SK-N-SH (cell line): ENCODE measurements around the gene GALNTL6. TPM values are rescaled to one million over a fixed set of nuclear protein-coding genes. Genes with fewer than 3 reads are reported as not detected.

Experiments used
- CTCF ChIA-PET: fragments of 300-600, 350-600 bp; formaldehyde crosslinking; extraction: SDS; loops from one replicate; lab custom pipeline; 2021; lab: Yijun Ruan, JAX
- POLR2A ChIA-PET: fragments of 350-600 bp; sonication (Branson Sonifier 250); formaldehyde crosslinking; extraction: SDS; loops from one replicate; lab custom pipeline; 2020; ENCODE audit warnings: antibody characterized with exemption, inconsistent platforms; lab: Yijun Ruan, JAX
- DNase-seq: peaks from one replicate; pipeline ENCODE4 v3.0.0; 2012
- H2AFZ ChIP-seq: fragments of 200-600 bp; sonication (generic); 2 replicates; pipeline ENCODE4 v1.8.1; 2016; ENCODE audit warnings: antibody characterized with exemption, mild to moderate bottlenecking, low read depth
- H3F3A ChIP-seq: fragments of 200-600 bp; sonication (generic); replicated peaks from 2 replicates; pipeline ENCODE3; 2016; ENCODE audit warnings: antibody characterized with exemption, mild to moderate bottlenecking; ENCODE audit not compliant: insufficient read depth
- H3K27ac ChIP-seq, 2 experiments: fragments of 200-500 bp in 1 of 2; fragments of 200-600 bp in 1 of 2; sonication (Bioruptor generic) in 1 of 2; sonication (generic), shearing (Covaris generic) in 1 of 2; 2 replicates each; pipeline versions ENCODE4 v1.5.1 to v1.6.1; 2014 to 2016; ENCODE audit warnings: low read depth in 2 of 2, inconsistent platforms in 1 of 2, low read length in 1 of 2, mild to moderate bottlenecking in 1 of 2, mixed read lengths in 1 of 2
- H3K27me3 ChIP-seq: fragments of 200-600 bp; sonication (generic), shearing (Covaris generic); 2 replicates; pipeline ENCODE4 v1.6.1; 2016; ENCODE audit warnings: mixed run types; ENCODE audit not compliant: insufficient read depth
- H3K36me3 ChIP-seq, 2 experiments: fragments of 200-500 bp in 1 of 2; fragments of 200-600 bp in 1 of 2; sonication (Bioruptor generic) in 1 of 2; sonication (generic) in 1 of 2; replicated peaks in 1 of 2; 2 replicates each; pipeline versions ENCODE3 to v1.5.1; 2014 to 2016; ENCODE audit warnings: low read length in 1 of 2, mild to moderate bottlenecking in 1 of 2; ENCODE audit not compliant: insufficient read depth in 2 of 2, control insufficient read depth in 1 of 2
- H3K4me1 ChIP-seq, 2 experiments: fragments of 200-500 bp in 1 of 2; fragments of 200-600 bp in 1 of 2; sonication (Bioruptor generic) in 1 of 2; sonication (generic), shearing (Covaris generic) in 1 of 2; 2 replicates each; pipeline versions ENCODE4 v1.5.1 to v1.6.1; 2014 to 2016; ENCODE audit warnings: low read depth in 1 of 2, low read length in 1 of 2, mixed run types in 1 of 2; ENCODE audit not compliant: insufficient read depth in 2 of 2, control insufficient read depth in 1 of 2
- H3K4me2 ChIP-seq: fragments of 200-600 bp; sonication (generic), shearing (Covaris generic); 2 replicates; pipeline ENCODE4 v1.6.1; 2017; ENCODE audit warnings: mixed run types
- H3K4me3 ChIP-seq, 2 experiments: fragments of 200-500 bp in 1 of 2; fragments of 200-600 bp in 1 of 2; sonication (Bioruptor generic) in 1 of 2; sonication (generic), shearing (Covaris generic) in 1 of 2; 2 replicates each; pipeline versions ENCODE4 v1.5.1 to v1.8.1; 2014 to 2016; ENCODE audit warnings: low read depth in 2 of 2, inconsistent platforms in 1 of 2, low read length in 1 of 2, mild to moderate bottlenecking in 1 of 2, mixed read lengths in 1 of 2, moderate library complexity in 1 of 2
- H3K79me2 ChIP-seq: fragments of 200-600 bp; sonication (generic); 2 replicates; pipeline ENCODE4 v1.8.1; 2017; ENCODE audit warnings: mild to moderate bottlenecking; ENCODE audit not compliant: insufficient read depth
- H3K9ac ChIP-seq: fragments of 200-600 bp; sonication (generic); 2 replicates; pipeline ENCODE4 v1.6.1; 2017; ENCODE audit warnings: mixed run types
- H3K9me2 ChIP-seq: fragments of 200-600 bp; sonication (generic); 2 replicates; pipeline ENCODE4 v1.6.1; 2017; ENCODE audit warnings: mixed run types
- H3K9me3 ChIP-seq: fragments of 200-600 bp; sonication (generic); 2 replicates; pipeline ENCODE4 v1.6.1; 2017; ENCODE audit warnings: mixed run types, mild to moderate bottlenecking, moderate library complexity
- H4K20me1 ChIP-seq: fragments of 200-600 bp; sonication (generic); 2 replicates; pipeline ENCODE4 v1.6.1; 2017; ENCODE audit warnings: mild to moderate bottlenecking, mixed run types; ENCODE audit not compliant: insufficient read depth
- CHD2 ChIP-seq: fragments of 150-350 bp; IDR thresholded peaks from 2 replicates; pipeline ENCODE4 v1.6.1; 2018; ENCODE audit warnings: low read length; ENCODE audit not compliant: partially characterized antibody
- CTCF ChIP-seq: fragments of 200-600 bp; sonication (generic); IDR thresholded peaks from 2 replicates; pipeline ENCODE4 v1.6.1; 2017; ENCODE audit warnings: antibody characterized with exemption, mild to moderate bottlenecking, moderate library complexity
- ELF1 ChIP-seq: IDR thresholded peaks from 2 replicates; pipeline ENCODE4 v1.4.0; 2012
- FOXJ3 ChIP-seq: sonication (generic); formaldehyde crosslinking; IDR thresholded peaks from 2 replicates; pipeline ENCODE4 v1.5.1; 2020; ENCODE audit warnings: mild to moderate bottlenecking, missing genetic modification reagents
- GABPA ChIP-seq: IDR thresholded peaks from 2 replicates; pipeline ENCODE4 v1.4.0; 2012; ENCODE audit warnings: low read depth, mild to moderate bottlenecking
- GATA2 ChIP-seq: sonication (generic); formaldehyde crosslinking; IDR thresholded peaks from 2 replicates; pipeline ENCODE4 v1.5.0; 2020; ENCODE audit warnings: mild to moderate bottlenecking, missing genetic modification reagents
- JUND ChIP-seq: IDR thresholded peaks from 2 replicates; pipeline ENCODE4 v1.4.0; 2012
- MAX ChIP-seq: IDR thresholded peaks from 2 replicates; pipeline ENCODE4 v1.4.0; 2012; ENCODE audit warnings: low read depth
- MXI1 ChIP-seq: IDR thresholded peaks from 2 replicates; pipeline ENCODE4 v1.6.1; 2012; ENCODE audit warnings: mild to moderate bottlenecking, low read depth, low read length, improper control_type of control experiment
- NRF1 ChIP-seq: IDR thresholded peaks from 2 replicates; pipeline ENCODE4 v1.6.1; 2012; ENCODE audit warnings: low read depth, mild to moderate bottlenecking, low read length
- PBX3 ChIP-seq: IDR thresholded peaks from 2 replicates; pipeline ENCODE4; 2012
- POLR2AphosphoS5 ChIP-seq: IDR thresholded peaks from 2 replicates; pipeline ENCODE4 v1.6.1; 2012; ENCODE audit warnings: low read depth, low read length
- SIN3A ChIP-seq: IDR thresholded peaks from 2 replicates; pipeline ENCODE4 v1.6.1; 2012; ENCODE audit warnings: low read depth, mild to moderate bottlenecking, low read length, moderate library complexity, borderline replicate concordance
- SMC3 ChIP-seq: IDR thresholded peaks from 2 replicates; pipeline ENCODE4 v1.6.1; 2012; ENCODE audit warnings: low read depth, low read length, improper control_type of control experiment
- TAF1 ChIP-seq: IDR thresholded peaks from 2 replicates; pipeline ENCODE4 v1.6.1; 2012; ENCODE audit warnings: low read depth, mild to moderate bottlenecking, low read length, moderate library complexity, borderline replicate concordance
- TCF12 ChIP-seq: IDR thresholded peaks from 2 replicates; pipeline ENCODE4 v1.4.0; 2012
- USF1 ChIP-seq: IDR thresholded peaks from 2 replicates; pipeline ENCODE4 v1.4.0; 2012; ENCODE audit warnings: low read depth, borderline replicate concordance
- YY1 ChIP-seq: IDR thresholded peaks from 2 replicates; pipeline ENCODE4 v1.4.0; 2012; ENCODE audit warnings: low read depth, mild to moderate bottlenecking
- ZBTB33 ChIP-seq: IDR thresholded peaks from 2 replicates; pipeline ENCODE4 v1.4.0; 2012; ENCODE audit warnings: low read depth, borderline replicate concordance
- WGBS: methylation state at CpG from one replicate; pipeline ENCODE4 v1.1.6; 2017; ENCODE audit warnings: low lambda C conversion rate; 5-methylcytosine and 5-hydroxymethylcytosine counted together
- polyA plus RNA-seq, 3 experiments: library from polyadenylated mRNA; depleted of rRNA; stranded (reverse); fragments of >200 nt; gene quantifications; 2 replicates each; pipeline ENCODE4 v1.2.3, GENCODE V29; 2012

Gene GALNTL6
- polyA plus RNA-seq, 1 of the 3 experiments (the other 2 are of a cell fraction) = 0.07 TPM

GRCh38 chr4:172653676-172654075 is 840.5 kb downstream of the GALNTL6 start:
- Histone ChIP-seq H3K9me2 (no peaks in the 10 kb centered on the region), H2AFZ (no peak overlapping the region), H3K9ac (no peak overlapping the region), H4K20me1 (no peaks in the 10 kb centered on the region), H3K4me1 (no peaks in the 10 kb centered on the region), H3K36me3 (no peaks in the 10 kb centered on the region), H3K79me2 (no peaks in the 10 kb centered on the region), H3K9me3 (no peaks in the 10 kb centered on the region), H3K4me3 (no peak overlapping the region), H3K4me2 (no peak overlapping the region), H3F3A (no peaks in the 10 kb centered on the region), H3K27ac (no peak overlapping the region), H3K27me3 (no peaks in the 10 kb centered on the region)
- CTCF ChIA-PET = no interaction called here
- POLR2A ChIA-PET = no interaction called here
- DNase-seq = no peak
- TF ChIP-seq JUND = no peak
- TF ChIP-seq USF1 = no peak
- TF ChIP-seq CHD2 = no peak
- TF ChIP-seq GABPA = no peak
- TF ChIP-seq MXI1 = no peak
- TF ChIP-seq NRF1 = no peak
- TF ChIP-seq ELF1 = no peak
- TF ChIP-seq GATA2 (CRISPR knock-in tag) = no peak
- no peak for TF ChIP-seq FOXJ3
- TF ChIP-seq SIN3A = no peak
- no peak for TF ChIP-seq CTCF
- no peak for TF ChIP-seq PBX3
- no peak for TF ChIP-seq TAF1
- no peak for TF ChIP-seq SMC3
- TF ChIP-seq YY1 = no peak
- TF ChIP-seq TCF12 = no peak

- Histone ChIP-seq H3K27me3 (no peaks in the 10 kb centered on the region), H3K79me2 (no peaks in the 10 kb centered on the region), H3K4me1 (no peaks in the 10 kb centered on the region), H2AFZ (no peak overlapping the region), H3F3A (no peaks in the 10 kb centered on the region), H4K20me1 (no peaks in the 10 kb centered on the region), H3K9me2 (no peaks in the 10 kb centered on the region), H3K4me3 (no peak overlapping the region), H3K9ac (no peak overlapping the region), H3K27ac (no peak overlapping the region), H3K9me3 (no peaks in the 10 kb centered on the region), H3K4me2 (no peak overlapping the region), H3K36me3 (no peaks in the 10 kb centered on the region)
- WGBS = 31% methylated on average over 3 of the region's 3 CpGs
- POLR2A ChIA-PET = no interaction called here
- TF ChIP-seq CTCF (no peak), ZBTB33 (no peak), POLR2AphosphoS5 (no peak), JUND (no peak), SMC3 (no peak), TAF1 (no peak), YY1 (no peak), ELF1 (no peak), MAX (no peak)
- DNase-seq = no peak
- CTCF ChIA-PET = no interaction called here
Measured at GRCh38 chr4:172654457-172654856, 841.3 kb downstream of the GALNTL6 start.
